CD4-positive, alpha-beta T cell (primary cell): ENCODE results near the gene SPRYD3. TPM values are rescaled to one million over a fixed set of nuclear protein-coding genes. Genes with fewer than 3 reads are reported as not detected.
A peak's percentile ranks its signal among the peaks of the same experiment; 100 is the strongest.

ENCODE experiments used
- ATAC-seq: fragments of 200-7000 bp; cut with Tn5 transposase; one replicate; pipeline ENCODE4 v1.10.0; 2022; ENCODE audit warnings: mild to moderate bottlenecking; ENCODE audit not compliant: poor library complexity
- CTCF ChIA-PET: fragments of 350-600 bp; sonication (Branson Sonifier 250); formaldehyde crosslinking; loops from one replicate; lab custom pipeline; 2021; ENCODE audit warnings: antibody characterized with exemption, inconsistent platforms; lab: Charles Lee
- POLR2A ChIA-PET: fragments of 350-600 bp; sonication (Branson Sonifier 250); formaldehyde crosslinking; loops from one replicate; lab custom pipeline; 2021; ENCODE audit warnings: antibody characterized with exemption, inconsistent platforms; lab: Charles Lee
- DNase-seq, 14 experiments: peaks; one replicate each; pipeline ENCODE4 v3.0.0-alpha.2; 2013 to 2020; ENCODE audit warnings: mixed read lengths in 2 of 14
- H3K27ac ChIP-seq, 2 donors: one replicate each; pipeline versions ENCODE4 v1.5.1 to v1.7.0; 2013; ENCODE audit warnings: low read length in 2 of 2, low read depth in 1 of 2, mild to moderate bottlenecking in 1 of 2
- H3K27me3 ChIP-seq, 2 experiments: 1 replicate in 1 of 2; 2 replicates in 1 of 2; pipeline versions ENCODE4 v1.6.1 to v1.7.0; 2013; ENCODE audit warnings: low read length in 2 of 2, control low read depth in 1 of 2, mild to moderate bottlenecking in 1 of 2, moderate library complexity in 1 of 2; ENCODE audit not compliant: insufficient read depth in 2 of 2, control insufficient read depth in 1 of 2
- H3K36me3 ChIP-seq: one replicate; pipeline ENCODE4 v1.6.1; 2013; ENCODE audit warnings: low read length, control low read depth; ENCODE audit not compliant: insufficient read depth
- H3K4me1 ChIP-seq: one replicate; pipeline ENCODE4 v1.6.1; 2013; ENCODE audit warnings: low read length, control low read depth; ENCODE audit not compliant: insufficient read depth
- H3K4me3 ChIP-seq: one replicate; pipeline ENCODE4 v1.5.1; 2013; ENCODE audit warnings: mild to moderate bottlenecking, low read length, moderate library complexity
- H3K9me3 ChIP-seq, 2 experiments: 1 replicate in 1 of 2; 2 replicates in 1 of 2; pipeline versions ENCODE4 v1.6.1 to v1.7.0; 2013; ENCODE audit warnings: low read length in 2 of 2, mild to moderate bottlenecking in 2 of 2, control low read depth in 1 of 2, moderate library complexity in 1 of 2; ENCODE audit not compliant: control insufficient read depth in 1 of 2, insufficient read depth in 1 of 2
- H3K27ac Mint-ChIP-seq: one replicate; pipeline ENCODE4 v1.8.0; 2020; ENCODE audit warnings: mixed read lengths
- H3K27me3 Mint-ChIP-seq: one replicate; pipeline ENCODE4 v1.8.0; 2021; ENCODE audit warnings: mixed read lengths
- H3K36me3 Mint-ChIP-seq: one replicate; pipeline ENCODE4 v1.8.0; 2021; ENCODE audit warnings: low read depth, mixed read lengths
- H3K4me1 Mint-ChIP-seq: one replicate; pipeline ENCODE4 v1.8.0; 2021; ENCODE audit warnings: low read depth, mixed read lengths
- H3K4me3 Mint-ChIP-seq: one replicate; pipeline ENCODE4 v1.8.0; 2020; ENCODE audit warnings: mild to moderate bottlenecking, mixed read lengths
- H3K9me3 Mint-ChIP-seq: one replicate; pipeline ENCODE4 v1.8.0; 2020; ENCODE audit warnings: mixed read lengths
- intact Hi-C, 2 experiments: fragments of 100-400 bp; cut with DNase I in 1 of 2; cut with micrococcal nuclease in 1 of 2; formaldehyde crosslinking; loops; one replicate each; pipeline versions ENCODE4 v1.15.1 to v1.9.0; 2023 to 2025; cut with DNase I, micrococcal nuclease
- total RNA-seq, 174 experiments: library from RNA in 2 of 174; stranded (reverse) in 2 of 174; gene quantifications; one replicate each; pipeline ENCODE4 v1.2.3 and lab custom pipeline; 2021 to 2026
- TF ChIP-seq, protein P1 (sequence below): fragments of 200-600 bp; IDR thresholded peaks from one replicate; pipeline ENCODE4 v1.8.0; 2022; ENCODE audit warnings: antibody characterized with exemption, mild to moderate bottlenecking

SPRYD3 gene
- total RNA-seq, 2 experiments from 2014 or later: 17.7 to 21.0 TPM

- Mint-ChIP-seq H3K4me1 (peaks cover 12% of the 10 kb centered on the region), H3K27me3 (no peaks in the 10 kb centered on the region), H3K4me3 (no peak overlapping the region), H3K36me3 (no peaks in the 10 kb centered on the region), H3K27ac (no peak overlapping the region), H3K9me3 (no peaks in the 10 kb centered on the region)
- ChIA-PET POLR2A (interaction anchor here (1.1 to 1.3 kb wide), 2 partner anchors 9 to 50 kb away, joined by 3 to 6 read pairs; partner anchors contain the start of gene EIF4B), CTCF (interaction anchor here (1.2 to 4.0 kb wide), 3 partner anchors 9 to 42 kb away, joined by 3 to 28 read pairs (median 21); partner anchors contain the start of gene IGFBP6)
- H3K4me1 ChIP-seq: peaks cover 18% of the 10 kb centered on the region
- DNase-seq (no peak), ATAC-seq (no peak)
- intact Hi-C loops: no loop called here
- H3K27me3 ChIP-seq: no peaks in the 10 kb centered on the region
- no peaks in the 10 kb centered on the region for H3K9me3 ChIP-seq
- H3K4me3 ChIP-seq: no peak overlapping the region
- TF ChIP-seq, protein P1, sequence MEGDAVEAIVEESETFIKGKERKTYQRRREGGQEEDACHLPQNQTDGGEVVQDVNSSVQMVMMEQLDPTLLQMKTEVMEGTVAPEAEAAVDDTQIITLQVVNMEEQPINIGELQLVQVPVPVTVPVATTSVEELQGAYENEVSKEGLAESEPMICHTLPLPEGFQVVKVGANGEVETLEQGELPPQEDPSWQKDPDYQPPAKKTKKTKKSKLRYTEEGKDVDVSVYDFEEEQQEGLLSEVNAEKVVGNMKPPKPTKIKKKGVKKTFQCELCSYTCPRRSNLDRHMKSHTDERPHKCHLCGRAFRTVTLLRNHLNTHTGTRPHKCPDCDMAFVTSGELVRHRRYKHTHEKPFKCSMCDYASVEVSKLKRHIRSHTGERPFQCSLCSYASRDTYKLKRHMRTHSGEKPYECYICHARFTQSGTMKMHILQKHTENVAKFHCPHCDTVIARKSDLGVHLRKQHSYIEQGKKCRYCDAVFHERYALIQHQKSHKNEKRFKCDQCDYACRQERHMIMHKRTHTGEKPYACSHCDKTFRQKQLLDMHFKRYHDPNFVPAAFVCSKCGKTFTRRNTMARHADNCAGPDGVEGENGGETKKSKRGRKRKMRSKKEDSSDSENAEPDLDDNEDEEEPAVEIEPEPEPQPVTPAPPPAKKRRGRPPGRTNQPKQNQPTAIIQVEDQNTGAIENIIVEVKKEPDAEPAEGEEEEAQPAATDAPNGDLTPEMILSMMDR: no peak
- no peak overlapping the region for H3K27ac ChIP-seq
- no peaks in the 10 kb centered on the region for H3K36me3 ChIP-seq
Measured at GRCh38 chr12:53056296-53056695, 22.9 kb downstream of the SPRYD3 start.

DNA sequence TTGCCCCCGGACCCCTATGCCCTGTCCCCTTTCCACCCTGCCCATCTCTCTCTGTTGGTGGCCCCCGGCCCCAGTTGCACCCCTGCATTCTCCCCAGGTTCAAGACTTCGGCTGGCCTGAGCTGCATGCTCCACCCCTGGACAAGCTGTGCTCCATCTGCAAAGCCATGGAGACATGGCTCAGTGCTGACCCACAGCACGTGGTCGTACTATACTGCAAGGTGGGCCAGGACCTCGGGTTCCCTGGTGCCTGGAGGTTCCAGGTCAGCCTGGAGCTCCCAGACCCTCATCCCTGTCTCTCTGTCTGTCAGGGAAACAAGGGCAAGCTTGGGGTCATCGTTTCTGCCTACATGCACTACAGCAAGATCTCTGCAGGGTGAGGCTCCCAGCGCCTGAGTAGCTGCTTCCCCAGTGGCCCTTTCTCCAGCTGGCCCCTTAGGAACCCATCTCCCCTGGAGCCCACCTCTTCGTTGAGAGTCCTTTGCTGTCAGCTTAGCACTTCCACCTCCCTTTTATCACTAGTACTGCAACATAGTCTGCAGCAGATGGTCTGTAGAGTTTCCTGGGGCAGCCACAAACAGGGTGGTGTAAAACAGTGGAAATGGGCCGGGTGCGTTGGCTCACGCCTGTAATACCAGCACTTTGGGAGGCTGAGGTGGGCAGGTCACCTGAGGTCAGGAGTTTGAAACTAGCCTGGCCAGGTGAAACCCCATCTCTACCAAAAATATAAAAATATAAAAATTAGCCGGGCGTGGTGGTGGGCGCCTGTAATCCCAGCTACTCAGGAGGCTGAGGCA lies 23.5 kb downstream of the SPRYD3 start:
- peaks cover 15% of the 10 kb centered on the region for H3K4me1 Mint-ChIP-seq
- no peaks in the 10 kb centered on the region for H3K27me3 Mint-ChIP-seq
- no peaks in the 10 kb centered on the region for H3K9me3 Mint-ChIP-seq
- Histone ChIP-seq H3K4me1 (peaks cover 17% of the 10 kb centered on the region), H3K36me3 (no peaks in the 10 kb centered on the region), H3K27me3 (no peaks in the 10 kb centered on the region), H3K4me3 (no peak overlapping the region), H3K9me3 (no peaks in the 10 kb centered on the region), H3K27ac (no peak overlapping the region)
- ChIA-PET POLR2A (interaction anchor here (1.1 to 2.2 kb wide), 3 partner anchors 8 to 50 kb away, joined by 3 to 10 read pairs (median 6); partner anchors contain the start of gene EIF4B), CTCF (interaction anchor here (1.2 to 4.0 kb wide), 3 partner anchors 8 to 43 kb away, joined by 3 to 28 read pairs (median 21); partner anchors contain the start of gene IGFBP6)
- no peaks in the 10 kb centered on the region for H3K36me3 Mint-ChIP-seq
- peak overlapping the region; percentile 51 for H3K4me3 Mint-ChIP-seq
- H3K27ac Mint-ChIP-seq: peak overlapping the region; percentile 17
- no peak for ATAC-seq
- DNase-seq: peak in 1 of 14 experiments; percentile 4
- TF ChIP-seq, protein P1: no peak
- intact Hi-C loops: loop anchor here in 1 of 2 experiments (2.0 kb wide), 1 partner anchor 23 kb away; the partner anchor contains the start of gene SPRYD3

DNA sequence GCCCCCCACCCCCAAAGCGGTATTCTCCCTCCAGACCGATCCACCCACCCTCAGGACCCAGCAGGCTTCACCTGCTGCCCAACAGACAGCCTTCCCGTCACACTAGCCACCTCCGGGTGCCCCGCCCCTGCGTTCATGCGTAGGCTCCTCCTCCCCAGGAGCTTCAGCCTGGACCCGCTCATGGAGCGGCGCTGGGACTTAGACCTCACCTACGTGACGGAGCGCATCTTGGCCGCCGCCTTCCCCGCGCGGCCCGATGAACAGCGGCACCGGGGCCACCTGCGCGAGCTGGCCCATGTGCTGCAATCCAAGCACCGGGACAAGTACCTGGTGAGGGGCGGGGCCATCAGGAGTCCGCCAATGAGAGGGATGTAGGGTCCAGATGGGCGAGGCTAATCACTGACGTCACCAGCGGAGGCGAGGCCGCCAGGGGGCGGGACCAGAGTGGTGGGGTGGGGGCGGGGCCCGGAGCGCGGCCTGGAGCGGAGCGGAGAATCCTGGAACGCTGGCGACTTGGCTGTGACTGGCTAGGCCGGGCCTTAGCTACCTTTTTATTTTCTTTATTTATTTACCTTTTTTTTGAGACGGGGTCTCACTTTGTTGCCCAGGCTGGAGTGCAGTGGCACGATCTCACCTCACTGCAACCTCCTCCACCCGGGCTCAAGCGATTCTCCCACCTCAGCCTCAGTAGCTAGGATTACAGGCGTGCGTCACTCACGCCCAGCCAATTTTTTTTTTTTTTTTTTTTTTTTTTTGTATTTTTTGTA lies 24.9 kb downstream of the SPRYD3 start:
- ChIA-PET CTCF (interaction anchor here (0.8 to 4.0 kb wide), 6 partner anchors 12 to 245 kb away, joined by 3 to 28 read pairs (median 6); partner anchors contain the start of genes IGFBP6, MYG1 and SPRYD3), POLR2A (interaction anchor here (1.1 to 2.6 kb wide), 5 partner anchors 8 to 165 kb away, joined by 3 to 36 read pairs (median 5); partner anchors contain the start of genes EIF4B and SPRYD3)
- Histone ChIP-seq H3K27me3 (no peaks in the 10 kb centered on the region), H3K36me3 (no peaks in the 10 kb centered on the region), H3K27ac (peak overlapping the region; percentile 21 to 65), H3K4me1 (peaks cover 17% of the 10 kb centered on the region), H3K9me3 (no peaks in the 10 kb centered on the region), H3K4me3 (peak overlapping the region; percentile 85)
- peak; percentile 85 to 97 (median 91) for DNase-seq
- H3K9me3 Mint-ChIP-seq: no peaks in the 10 kb centered on the region
- H3K36me3 Mint-ChIP-seq: no peaks in the 10 kb centered on the region
- ATAC-seq: peak; percentile 89
- H3K4me3 Mint-ChIP-seq: peak overlapping the region; percentile 96
- intact Hi-C loops: loop anchor here (2.0 to 5.0 kb wide), 2 partner anchors 25 to 573 kb away; partner anchors contain the start of genes ATF7 (in 1 of the 2) and SPRYD3 (in 1 of the 2)
- no peaks in the 10 kb centered on the region for H3K27me3 Mint-ChIP-seq
- TF ChIP-seq, protein P1: no peak
- H3K27ac Mint-ChIP-seq: peak overlapping the region; percentile 92
- H3K4me1 Mint-ChIP-seq: peaks cover 15% of the 10 kb centered on the region
